Measurements from ENCODE around the gene NFIX. TPM values are rescaled to one million over a fixed set of nuclear protein-coding genes. Genes with fewer than 3 reads are reported as not detected.
A peak's percentile ranks its signal among the peaks of the same experiment; 100 is the strongest.

NFIX gene
- total RNA-seq, 4 donors from 2014 or later, result 126 to 223 (median 176) TPM

- Histone ChIP-seq H3K36me3 (no peaks in the 10 kb centered on the region), H3K9me3 (no peaks in the 10 kb centered on the region), H3K27me3 (no peaks in the 10 kb centered on the region), H3K27ac (peak overlapping the region; percentile 97), H3K4me1 (peaks cover 98% of the 10 kb centered on the region), H3K4me3 (peak overlapping the region; percentile 55)
- DNase-seq (ENCODE audit: low spot score in 2 of 2), result no peak
- no peak for TF ChIP-seq POLR2AphosphoS5 (IDR thresholded peaks at IDR 0.05)
- no peak for TF ChIP-seq POLR2A (IDR thresholded peaks at IDR 0.05)
- TF ChIP-seq EP300 (IDR thresholded peaks at IDR 0.05), result no peak
- no peak for TF ChIP-seq CTCF (IDR thresholded peaks at IDR 0.05)
- WGBS, result 24% methylated on average over 14 of the region's 14 CpGs
Observed at GRCh38 chr19:13026462-13027370, 31.4 kb downstream of the NFIX start.

DNA sequence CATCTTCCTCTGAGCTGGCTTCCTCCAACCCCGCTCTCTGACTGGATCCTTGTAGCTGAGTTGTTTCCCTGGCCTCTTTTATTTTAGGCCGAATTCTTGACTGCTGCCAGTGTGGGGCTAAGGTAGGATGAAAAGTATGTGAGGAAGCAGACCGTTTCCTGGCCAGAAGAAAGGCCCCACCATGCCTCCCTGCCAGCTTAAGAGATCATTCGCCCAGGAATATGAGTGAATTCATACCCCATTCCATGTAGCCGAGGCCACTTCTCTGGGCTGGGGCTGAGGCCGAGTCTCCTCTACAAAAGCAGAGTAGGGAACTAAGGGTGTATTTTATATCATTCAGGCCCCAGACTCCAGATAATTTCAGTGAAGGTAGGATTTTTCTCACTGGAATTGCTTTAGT is 32.3 kb downstream of the NFIX start:
- Histone ChIP-seq H3K9me3 (no peaks in the 10 kb centered on the region), H3K4me3 (peak overlapping the region; percentile 55), H3K27me3 (no peaks in the 10 kb centered on the region), H3K27ac (peak overlapping the region; percentile 97), H3K4me1 (peaks cover 98% of the 10 kb centered on the region), H3K36me3 (no peaks in the 10 kb centered on the region)
- TF ChIP-seq POLR2A (IDR thresholded peaks at IDR 0.05) (no peak), CTCF (IDR thresholded peaks at IDR 0.05) (no peak), EP300 (IDR thresholded peaks at IDR 0.05) (no peak), POLR2AphosphoS5 (IDR thresholded peaks at IDR 0.05) (no peak)
- DNase-seq (ENCODE audit: low spot score in 2 of 2), result no peak
- 49% methylated on average over 6 of the region's 6 CpGs for WGBS

- H3K27ac ChIP-seq, result peak overlapping the region; percentile 97
- H3K4me1 ChIP-seq, result peaks cover 99% of the 10 kb centered on the region
- H3K27me3 ChIP-seq, result no peaks in the 10 kb centered on the region
- no peaks in the 10 kb centered on the region for H3K9me3 ChIP-seq
- peak overlapping the region; percentile 55 for H3K4me3 ChIP-seq
- no peak for DNase-seq (ENCODE audit: low spot score in 2 of 2)
- TF ChIP-seq EP300 (IDR thresholded peaks at IDR 0.05), result no peak
- TF ChIP-seq POLR2A (IDR thresholded peaks at IDR 0.05), result no peak
- no peak for TF ChIP-seq CTCF (IDR thresholded peaks at IDR 0.05)
- no peak for TF ChIP-seq POLR2AphosphoS5 (IDR thresholded peaks at IDR 0.05)
- 28% methylated on average over 3 of the region's 3 CpGs for WGBS
- no peaks in the 10 kb centered on the region for H3K36me3 ChIP-seq
Observed at GRCh38 chr19:13028027-13028426, 32.8 kb downstream of the NFIX start.

DNA sequence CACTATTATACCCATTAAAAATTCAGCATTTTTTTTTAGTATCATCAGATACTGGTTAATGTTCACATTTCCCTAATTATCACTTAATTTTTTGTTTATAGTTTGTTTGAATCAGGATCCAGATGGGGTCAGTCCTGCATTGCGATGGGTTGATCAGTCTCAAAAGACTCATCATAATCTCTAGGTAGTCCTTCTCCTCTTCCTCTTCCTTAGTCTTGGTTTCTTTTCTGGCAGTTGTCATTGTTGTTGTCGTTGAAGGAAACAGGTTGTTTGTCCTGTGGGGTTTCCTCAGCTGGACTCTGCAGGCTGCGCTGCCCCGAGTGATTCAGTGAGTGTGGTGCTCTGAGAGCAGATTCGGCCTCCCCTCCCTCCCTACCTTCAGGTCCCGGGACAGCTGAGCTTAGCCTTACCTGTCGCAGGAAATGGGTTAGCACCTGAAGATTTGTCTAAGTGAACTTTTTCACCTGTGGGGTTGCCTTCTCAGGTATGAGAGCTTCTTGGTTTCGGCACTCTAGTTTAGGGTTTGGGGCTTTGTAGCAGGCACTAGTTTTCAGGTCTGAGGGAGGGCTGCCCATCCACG is 34.1 kb downstream of the NFIX start:
- H3K9me3 ChIP-seq, result no peaks in the 10 kb centered on the region
- peaks cover 99% of the 10 kb centered on the region for H3K4me1 ChIP-seq
- TF ChIP-seq POLR2A (IDR thresholded peaks at IDR 0.05) (no peak), POLR2AphosphoS5 (IDR thresholded peaks at IDR 0.05) (no peak), CTCF (IDR thresholded peaks at IDR 0.05) (no peak), EP300 (IDR thresholded peaks at IDR 0.05) (no peak)
- DNase-seq (ENCODE audit: low spot score in 2 of 2), result no peak
- no peaks in the 10 kb centered on the region for H3K27me3 ChIP-seq
- H3K27ac ChIP-seq, result peak overlapping the region; percentile 90
- no peaks in the 10 kb centered on the region for H3K36me3 ChIP-seq
- peak overlapping the region; percentile 3 for H3K4me3 ChIP-seq
- 33% methylated on average over 8 of the region's 9 CpGs for WGBS

GRCh38 chr19:13029893-13030292 is 34.6 kb downstream of the NFIX start:
- Histone ChIP-seq H3K27me3 (no peaks in the 10 kb centered on the region), H3K36me3 (no peaks in the 10 kb centered on the region), H3K4me3 (peak overlapping the region; percentile 3), H3K27ac (peak overlapping the region; percentile 90), H3K9me3 (no peaks in the 10 kb centered on the region), H3K4me1 (peaks cover 99% of the 10 kb centered on the region)
- TF ChIP-seq CTCF (IDR thresholded peaks at IDR 0.05) (peak; percentile 21 to 47), POLR2A (IDR thresholded peaks at IDR 0.05) (no peak), EP300 (IDR thresholded peaks at IDR 0.05) (no peak)
- DNase-seq (ENCODE audit: low spot score in 2 of 2), result no peak
- WGBS, result 41% methylated on average over 9 of the region's 10 CpGs
